GM19455 (cell line): ENCODE results near the gene CAMSAP1.

ENCODE experiments used
- ATAC-seq: cut with Tn5 transposase; IDR thresholded peaks from one replicate; pipeline ENCODE4 v1.9.1; 2021; ENCODE audit not compliant: unreplicated experiment

The CAMSAP1 gene

DNA sequence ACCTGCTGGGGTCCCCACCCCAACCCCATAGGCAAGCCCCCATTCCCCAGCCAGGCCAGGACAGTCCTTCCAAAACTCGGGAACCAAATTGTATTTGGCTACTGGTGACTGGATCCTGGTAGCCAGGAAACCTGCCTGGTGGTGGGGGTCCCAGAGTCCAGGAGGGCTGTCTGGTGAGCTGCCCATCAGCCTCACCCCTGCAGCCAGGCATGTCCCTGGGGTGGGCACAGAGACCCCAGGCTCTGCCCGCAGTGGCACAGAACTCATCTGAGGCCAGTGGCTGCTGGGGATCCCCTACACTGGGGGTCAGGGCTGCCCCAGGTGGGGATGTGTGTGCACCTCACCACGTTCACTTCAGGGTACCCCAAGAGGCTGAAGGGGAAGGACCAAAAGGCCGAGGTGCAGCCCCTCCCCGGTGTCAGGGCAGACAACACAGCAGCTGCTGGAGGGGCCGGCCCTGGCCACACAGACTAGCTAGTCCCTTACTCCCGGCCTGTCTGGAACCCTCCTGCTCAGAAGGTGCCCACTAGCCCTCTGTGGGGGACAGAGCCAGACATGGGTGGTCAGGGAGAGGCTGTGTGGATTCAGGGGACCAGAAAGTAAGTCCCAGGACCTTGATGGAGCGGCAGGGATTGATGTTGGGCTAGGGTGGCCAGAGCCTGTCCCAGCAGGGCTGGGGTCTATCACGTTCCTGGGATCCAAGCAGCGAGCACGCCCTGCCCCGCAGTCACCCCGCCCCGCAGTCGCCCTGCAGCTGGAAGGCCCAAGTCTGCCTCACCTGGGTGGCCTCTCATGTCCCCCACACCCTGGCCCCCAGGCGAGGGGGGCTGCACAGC lies 113.9 kb downstream of the CAMSAP1 start:
- ATAC-seq = no peak

DNA sequence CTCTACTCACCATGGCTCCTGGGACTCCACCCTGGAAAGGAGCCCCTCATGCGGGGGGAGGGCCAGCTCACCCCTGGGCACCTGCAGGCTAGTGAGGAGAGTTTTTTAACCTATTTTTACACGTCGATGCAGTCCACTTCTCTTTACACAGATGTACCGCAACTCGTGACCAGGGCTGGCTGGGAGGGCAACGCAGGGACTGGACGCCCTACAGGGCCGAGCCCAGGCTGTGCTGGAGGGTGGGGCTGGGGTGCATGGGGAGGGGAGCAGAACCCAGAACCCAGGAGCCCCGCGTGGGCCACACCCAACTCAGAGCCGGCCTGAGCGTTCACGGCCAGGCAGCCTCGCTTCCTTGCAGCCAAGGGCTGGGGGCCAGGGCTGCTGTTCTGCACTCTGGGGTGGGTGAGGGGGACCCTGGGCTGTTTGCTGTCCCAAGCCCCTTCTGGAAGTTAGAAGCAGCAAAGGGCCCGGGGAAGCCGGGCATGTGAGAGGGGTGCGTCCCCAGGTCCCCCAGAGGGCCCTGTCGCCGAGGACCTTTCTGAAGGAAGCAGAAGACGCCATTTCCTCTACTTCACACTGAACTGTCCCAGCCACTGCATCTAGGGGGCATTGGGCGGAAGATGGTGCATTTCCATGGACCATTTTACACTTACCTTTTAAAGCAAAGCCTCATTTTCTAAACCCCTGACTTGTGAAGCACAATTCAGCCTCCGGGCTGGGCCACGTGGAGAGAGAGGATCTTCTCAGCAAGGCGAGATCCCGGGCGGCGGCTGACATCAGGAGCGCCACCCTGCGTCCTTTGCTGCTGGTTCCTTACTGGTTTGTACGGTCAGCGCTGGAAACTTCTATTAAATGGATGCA lies 114.8 kb downstream of the CAMSAP1 start:
- ATAC-seq = no peak

DNA sequence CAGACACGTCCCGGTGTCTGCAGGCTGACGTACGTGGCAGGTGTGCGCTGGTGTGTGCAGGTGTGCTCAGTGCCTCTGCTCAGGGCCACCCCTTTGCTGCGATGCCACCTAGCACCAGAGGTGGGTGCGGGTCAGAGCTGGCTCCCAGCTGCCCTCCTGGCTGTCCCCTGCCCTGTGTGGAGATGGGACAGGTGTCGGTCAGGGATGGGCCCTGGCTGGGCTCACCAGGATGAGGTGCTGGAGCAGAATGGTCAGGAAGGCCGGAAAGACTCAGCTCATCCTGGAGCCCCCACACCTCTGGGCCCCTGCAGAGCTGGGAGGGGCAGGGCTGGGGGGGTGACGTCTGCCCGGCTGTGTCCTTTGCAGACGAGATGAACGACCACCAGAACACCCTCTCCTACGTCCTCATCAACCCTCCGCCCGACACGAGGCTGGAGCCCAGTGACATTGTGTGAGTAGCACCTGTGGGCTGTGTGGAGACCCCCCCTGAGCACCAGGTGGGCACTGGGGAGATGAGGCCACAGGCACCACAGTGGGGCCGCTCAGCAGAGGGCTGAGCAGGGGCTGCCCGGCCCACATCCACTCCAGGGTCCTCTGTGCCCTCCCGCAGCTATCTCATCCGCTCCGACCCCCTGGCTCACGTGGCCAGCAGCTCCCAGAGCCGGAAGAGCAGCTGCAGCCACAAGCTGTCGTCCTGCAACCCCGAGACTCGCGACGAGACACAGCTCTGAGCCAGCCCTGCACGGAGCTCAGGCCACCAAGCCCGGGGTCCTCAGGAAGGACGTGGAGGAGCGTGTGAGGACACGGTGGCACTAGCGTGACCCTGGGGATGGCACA lies 115.7 kb downstream of the CAMSAP1 start:
- ATAC-seq = no peak

DNA sequence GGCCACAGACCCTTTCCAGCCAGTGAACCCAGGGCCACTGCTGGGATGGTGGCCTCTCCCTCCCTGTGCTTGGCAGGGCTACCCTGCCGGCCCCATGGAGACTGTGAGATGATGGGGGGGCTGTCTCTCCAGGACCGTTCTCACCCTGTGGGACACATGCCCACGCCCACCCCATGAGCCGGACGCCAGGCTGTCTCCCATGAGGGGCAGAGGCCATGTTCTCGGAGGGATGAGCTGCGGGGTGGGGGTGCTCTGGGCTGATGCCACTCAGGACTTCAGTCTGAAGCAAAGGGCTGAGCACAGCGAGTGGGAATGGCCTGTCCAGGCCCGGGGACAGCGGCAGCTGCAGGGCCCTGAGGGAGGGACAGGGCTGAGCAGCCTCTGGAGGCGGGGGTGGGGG lies 116.5 kb downstream of the CAMSAP1 start:
- no peak for ATAC-seq

DNA sequence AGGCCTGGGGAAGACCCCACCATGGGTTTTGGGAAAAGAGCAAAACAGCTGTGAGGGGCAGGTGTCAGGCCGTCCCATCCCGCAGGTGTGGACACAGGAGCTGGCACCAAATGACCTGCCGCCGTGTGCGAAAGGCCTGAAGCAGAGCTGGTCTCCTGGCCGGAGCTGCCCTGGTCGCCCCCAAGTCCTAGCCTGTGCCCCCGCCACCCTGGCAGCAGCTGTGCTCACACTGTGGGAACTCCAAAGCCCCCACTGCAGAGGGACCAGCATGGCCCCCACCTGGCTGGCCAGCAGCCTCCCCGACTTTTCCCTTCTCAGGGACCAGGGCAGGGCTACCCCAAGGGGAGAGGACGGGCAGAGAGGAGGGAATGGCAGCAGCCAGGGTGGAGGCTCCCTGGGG lies 117.0 kb downstream of the CAMSAP1 start:
- ATAC-seq = no peak

DNA sequence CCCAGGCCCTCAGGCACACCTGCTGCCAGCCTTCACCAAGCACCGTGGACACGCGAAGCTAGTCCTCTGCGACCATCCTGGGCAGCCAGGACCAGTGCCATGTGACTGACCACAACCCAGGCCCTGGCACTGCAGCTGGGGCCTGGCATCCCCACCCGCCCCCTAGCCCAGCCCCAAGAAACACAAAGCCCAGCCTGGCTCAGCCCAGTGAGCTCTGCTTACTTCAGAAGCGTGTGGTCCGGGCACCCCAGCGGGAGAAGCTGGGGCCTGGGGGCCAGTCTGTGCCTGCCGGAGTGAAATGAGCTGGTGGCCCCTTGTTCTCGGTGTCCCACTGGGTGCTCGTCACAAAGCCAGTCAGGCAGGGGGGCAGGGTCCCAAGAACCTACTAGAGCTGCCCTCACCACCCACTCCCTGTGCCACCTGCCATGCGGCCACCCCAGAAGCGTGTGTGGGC lies 117.5 kb downstream of the CAMSAP1 start:
- ATAC-seq = no peak

DNA sequence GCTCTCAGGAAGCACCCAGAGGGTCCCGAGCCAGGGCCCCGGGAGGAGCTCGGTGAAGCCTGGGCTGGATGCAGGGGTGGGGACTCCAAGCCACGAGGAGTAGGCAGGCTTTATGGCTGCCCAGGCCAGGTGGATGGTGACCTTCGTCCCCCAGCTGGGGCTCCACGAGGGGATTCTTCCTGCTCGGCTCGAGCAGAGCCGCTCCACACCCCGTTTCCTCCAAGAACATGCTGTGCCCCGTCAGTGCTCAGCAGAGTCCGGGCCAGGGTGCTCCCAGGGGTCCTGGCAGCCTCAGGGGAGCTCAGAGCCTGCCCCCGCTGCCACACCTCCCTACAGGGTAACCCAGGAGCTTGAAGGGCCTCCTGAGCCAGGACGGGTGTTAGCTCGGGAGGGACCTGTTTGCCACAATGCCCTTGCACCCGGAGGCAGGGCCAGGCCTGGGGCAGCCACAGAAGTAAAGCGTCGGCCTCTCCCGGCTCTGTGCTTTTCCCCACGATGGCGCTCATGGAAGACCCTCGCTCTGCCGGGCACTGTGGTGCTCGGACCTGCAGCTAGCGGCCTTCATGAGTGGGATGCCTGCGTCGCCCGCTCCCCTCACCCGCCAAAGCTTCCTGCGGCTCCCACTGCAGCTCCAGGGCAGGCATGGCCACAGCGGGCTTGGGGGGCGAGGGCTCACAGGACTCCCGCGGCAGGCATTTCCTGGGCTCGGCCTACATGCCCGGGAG lies 118.6 kb downstream of the CAMSAP1 start:
- no peak for ATAC-seq

DNA sequence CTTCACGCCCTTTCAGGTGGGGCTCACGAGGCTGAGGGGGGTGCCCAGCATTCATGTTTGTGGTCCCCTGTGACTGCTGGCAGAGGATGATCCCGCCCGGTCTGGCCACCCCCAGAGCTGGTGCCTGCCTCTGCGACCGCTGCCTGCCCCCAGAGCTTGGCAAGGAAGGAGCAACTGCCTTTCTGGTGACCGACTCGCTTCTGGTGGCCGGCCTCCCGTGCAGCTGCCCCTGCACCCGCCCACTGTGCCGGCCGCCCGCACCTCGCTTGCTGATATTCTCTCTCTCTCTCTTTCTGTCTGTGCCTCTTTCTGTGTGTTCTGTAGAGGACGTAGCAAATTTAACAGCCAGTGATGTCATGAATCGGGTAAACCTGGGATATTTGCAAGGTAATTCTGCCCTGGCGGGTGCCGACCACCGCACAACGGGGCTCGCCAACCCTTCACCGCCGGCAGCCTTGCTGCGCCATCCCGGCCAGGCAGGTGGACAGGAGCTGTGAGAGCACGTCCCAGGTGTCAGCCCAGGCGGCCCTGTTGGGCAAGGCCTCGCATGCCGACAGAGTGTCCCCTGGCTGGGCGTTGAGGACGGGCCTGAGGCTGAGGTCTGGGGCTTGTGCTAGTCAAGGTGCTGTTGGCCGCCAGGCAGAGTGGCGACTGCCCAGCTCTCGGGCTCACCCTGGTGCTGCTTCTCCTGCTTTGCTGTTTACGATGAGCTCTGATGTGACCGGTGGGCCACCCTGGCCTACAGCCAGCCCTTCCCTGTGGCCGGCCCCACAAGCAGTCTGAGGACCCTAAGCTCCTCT lies 119.4 kb downstream of the CAMSAP1 start:
- no peak for ATAC-seq

DNA sequence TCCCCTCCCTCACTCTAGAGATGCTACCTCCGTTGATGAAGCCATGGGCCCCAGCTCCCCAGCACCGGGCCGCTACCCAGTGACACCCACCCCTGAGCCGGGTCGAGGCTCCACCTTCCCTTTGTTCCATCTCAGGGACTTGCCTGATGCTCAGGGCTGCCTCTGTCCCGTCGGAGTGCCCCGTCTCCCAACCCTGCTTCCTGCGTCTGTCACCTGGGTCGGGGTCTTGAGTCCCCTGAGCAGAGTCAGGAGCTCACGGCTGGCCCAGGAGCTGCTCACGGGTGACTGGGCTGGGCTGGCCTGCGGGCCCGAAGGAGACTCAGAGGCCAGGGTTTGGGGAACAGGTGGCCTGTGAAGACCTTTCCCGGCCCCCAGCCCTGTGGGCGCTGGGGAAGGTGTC lies 120.0 kb downstream of the CAMSAP1 start:
- no peak for ATAC-seq

DNA sequence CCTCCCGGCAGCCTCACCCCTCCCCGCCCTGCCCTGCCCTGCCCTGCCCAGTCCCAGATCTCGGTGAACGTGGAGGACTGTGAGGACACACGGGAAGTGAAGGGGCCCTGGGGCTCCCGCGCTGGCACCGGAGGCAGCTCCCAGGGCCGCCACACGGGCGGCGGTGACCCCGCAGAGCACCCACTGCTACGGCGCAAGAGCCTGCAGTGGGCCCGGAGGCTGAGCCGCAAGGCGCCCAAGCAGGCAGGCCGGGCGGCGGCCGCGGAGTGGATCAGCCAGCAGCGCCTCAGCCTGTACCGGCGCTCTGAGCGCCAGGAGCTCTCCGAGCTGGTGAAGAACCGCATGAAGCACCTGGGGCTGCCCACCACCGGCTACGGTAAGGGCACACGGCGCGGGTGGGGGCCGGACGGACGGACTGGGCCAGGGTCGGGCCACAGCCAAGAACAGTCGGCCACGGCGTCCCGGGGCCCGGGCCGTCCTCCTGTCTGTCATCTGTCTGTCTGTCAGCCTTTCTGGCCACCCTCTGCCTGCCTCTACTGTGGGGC lies 121.1 kb downstream of the CAMSAP1 start:
- ATAC-seq = no peak

DNA sequence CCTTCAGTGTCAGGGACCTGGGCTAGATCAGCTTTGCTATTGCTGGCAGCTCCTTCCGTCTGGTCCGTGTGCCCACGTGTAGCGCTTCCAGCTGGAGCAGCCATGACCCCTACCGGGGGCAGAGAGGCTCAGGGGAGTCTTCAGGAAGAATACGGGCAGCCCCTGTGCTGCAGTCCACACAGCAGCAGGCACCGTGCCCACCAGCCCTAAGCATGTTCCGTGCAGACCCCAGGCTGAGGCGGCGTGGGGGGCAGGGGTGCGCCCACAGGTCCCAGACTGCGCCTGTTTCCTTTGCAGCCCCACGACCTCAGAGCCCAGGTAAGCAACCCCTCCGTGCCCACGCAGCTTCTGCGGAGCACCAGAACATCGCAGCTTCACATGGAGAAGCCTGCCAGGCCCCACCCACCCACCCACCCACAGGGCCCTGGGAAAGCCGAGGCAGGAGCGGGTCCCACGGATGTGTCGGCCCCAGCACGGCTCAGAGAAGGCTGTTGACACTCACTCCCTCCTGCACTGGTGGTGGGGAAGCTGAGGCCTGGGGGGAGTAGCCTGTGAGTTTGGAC lies 122.3 kb downstream of the CAMSAP1 start:
- no peak for ATAC-seq

DNA sequence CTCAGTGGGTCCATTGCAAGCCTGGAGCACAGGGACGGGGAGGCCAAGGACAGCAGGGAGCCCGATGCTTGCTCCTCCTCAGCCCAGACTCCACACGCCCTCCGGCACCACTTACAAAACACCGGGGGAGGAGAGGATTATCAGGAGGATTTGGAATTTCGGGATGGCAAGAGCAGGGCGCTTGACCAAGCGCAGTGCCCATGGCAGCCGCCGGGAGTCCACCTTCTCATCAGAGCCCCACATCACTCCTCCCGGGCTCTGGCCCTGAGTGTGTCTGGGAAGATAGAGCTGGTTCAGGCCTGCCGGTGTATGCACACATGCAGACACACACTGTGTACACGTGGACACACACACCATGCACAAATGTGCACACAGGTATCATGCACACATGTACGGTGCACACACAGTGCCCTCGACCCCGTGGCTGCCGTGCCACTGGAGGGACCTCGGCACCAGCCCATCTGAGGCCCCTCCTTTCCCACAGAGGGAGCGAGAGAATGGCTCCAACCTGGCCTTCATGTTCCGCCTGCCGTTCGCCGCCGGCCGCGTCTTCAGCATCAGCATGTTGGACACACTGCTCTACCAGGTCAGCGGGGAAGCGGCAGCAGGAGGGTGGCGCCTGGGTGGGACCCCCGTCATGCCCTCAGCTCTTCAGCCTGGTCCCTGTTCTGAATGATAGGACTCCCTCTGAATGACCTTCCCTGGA lies 123.7 kb downstream of the CAMSAP1 start:
- no peak for ATAC-seq

DNA sequence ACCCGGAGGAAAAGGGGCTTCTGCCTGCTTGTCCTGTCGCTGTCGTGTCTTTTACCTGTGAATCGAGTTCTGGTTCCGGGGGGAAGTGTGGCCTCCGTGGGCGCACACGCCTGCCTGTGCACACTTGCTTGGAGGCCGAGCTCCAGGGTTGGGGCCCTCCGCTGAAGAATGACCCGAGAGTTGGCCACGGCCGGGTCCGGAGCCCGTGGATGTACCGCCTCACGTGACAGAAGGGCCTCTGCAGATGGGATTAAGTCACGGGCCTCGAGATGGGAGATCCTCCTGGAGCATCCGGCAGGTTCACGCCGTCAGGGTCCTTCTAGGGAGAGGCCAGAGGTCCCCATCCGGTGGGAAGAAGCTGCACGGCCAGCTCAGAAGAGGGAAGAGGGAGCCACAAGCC lies 124.4 kb downstream of the CAMSAP1 start:
- no peak for ATAC-seq

DNA sequence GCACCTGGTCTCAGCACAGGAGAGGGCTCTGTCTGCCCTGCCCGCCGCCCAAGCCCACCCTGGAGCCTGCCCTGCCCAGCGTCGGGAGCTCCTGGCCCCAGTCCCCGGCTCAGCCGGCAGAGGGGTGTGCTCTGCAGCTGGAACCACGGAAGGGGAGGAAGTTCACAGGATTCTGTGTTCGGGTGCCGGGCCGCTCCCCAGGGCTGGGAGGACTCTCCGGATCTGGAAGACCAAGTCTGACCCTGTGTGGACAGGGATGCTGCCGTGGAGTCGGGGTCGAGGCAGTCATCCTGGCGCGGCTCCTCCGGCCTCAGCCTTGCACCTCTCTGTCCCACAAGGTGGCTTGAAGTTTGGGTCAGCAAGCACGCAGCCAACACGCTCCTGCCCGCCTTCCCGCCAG lies 126.7 kb downstream of the CAMSAP1 start:
- no peak for ATAC-seq

DNA sequence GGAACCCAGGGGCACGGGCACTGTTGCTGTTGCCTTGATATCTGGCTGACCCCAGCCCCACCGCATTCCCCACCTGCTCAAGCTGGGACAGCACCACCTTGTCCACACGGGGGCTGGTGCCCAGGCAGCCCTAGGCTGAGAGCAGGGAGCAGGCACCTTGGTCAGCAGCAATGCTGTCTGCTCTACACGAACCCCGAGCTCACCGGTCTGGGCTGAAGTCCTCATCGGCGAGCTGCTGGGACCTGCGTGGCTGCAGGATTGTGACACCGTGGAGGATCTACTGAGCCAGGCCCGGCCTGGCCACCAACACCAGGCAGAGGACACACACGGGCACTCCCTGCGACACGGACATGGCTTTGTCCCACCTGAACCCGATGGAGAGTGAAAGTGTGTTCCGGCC lies 127.3 kb downstream of the CAMSAP1 start:
- no peak for ATAC-seq

DNA sequence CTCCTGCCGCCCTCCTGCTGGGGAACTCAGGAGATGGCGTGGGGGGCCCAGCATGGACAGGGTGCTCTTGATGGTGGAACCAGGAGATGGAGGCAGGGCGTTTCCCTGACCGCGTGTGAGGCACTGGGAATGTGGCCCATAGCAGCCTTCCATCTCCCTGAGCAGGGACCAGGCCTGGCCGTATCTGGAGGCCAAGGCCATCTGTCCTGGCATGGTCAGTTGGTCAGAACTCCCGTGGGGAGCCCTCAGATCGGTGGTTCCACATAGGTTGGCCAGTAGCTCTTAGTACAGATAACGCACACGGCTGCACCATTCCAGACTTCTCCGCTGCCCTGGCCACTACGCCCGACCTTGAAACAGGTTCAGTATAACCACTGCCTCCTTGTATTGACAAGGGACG lies 127.8 kb downstream of the CAMSAP1 start:
- no peak for ATAC-seq

DNA sequence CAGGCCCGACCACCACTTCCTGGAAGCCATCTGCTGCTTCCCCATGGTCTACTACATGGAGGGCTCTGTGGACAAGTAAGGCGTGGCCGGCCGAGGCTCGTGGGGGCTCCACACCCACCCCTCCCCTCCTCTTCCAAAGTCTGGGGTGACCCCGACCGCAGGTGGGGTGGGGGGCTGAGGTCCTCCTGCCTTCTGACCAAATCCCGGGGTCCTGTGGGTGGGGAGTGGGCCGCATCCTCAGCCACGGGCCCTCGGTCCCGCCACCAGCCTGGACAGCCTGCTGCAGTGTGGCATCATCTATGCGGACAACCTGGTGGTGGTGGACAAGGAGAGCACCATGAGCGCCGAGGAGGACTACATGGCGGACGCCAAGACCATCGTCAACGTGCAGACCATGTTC lies 128.9 kb downstream of the CAMSAP1 start:
- no peak for ATAC-seq

DNA sequence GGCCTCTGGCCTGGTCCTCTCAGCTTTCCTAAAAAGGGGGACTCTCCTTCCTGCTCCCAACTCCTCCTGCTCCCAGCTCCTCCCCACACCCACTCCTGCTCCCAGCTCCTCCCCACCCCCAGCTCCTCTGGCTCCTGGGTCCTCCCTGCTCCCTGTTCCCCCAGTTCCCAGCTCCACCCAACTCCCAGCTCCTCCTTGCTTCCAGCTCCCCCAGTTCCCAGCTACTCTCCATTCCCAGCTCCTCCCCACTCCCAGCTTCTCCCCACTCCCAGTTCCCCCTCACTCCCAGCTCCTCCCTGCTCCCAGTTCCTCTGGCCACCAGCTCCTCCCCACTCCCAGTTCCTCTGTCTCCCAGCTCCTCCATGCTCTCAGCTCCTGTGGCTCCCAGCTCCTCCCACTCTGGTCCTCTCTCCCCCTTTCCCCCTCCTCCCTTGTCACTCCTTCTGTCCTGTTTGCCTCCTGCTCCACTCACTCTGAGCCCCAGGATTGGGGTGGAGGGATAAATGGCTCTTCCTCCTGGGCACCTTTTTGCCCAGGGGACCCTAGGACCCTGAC lies 129.6 kb downstream of the CAMSAP1 start:
- no peak for ATAC-seq
